ENCODE data around the gene C5orf58.
A peak's percentile ranks its signal among the peaks of the same experiment; 100 is the strongest.

The C5orf58 gene, protein sequence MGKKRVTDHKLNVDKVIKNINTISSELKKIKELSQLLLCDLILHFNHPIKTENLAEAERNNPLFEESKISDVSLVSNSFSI

DNA sequence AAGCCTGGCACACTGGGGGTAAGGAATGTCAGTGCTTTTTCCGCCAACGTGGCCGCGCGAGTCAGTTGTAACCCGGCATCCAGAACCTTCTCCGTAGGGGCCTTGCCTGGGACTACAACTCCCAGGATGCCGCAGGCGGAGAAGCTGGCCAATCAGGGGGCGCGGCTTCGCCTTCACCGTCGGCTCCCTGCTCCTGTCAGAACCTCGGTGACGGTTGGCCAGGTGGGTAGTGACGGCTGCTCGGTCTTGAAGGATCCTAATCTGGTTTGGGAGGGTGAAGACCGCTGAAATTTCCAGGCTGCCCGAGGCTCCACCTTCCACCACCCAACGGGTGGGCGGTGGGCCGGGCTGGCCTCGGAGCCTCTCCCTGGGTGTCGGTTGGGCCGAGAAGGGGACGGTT lies at the start of gene C5orf58:
Gene C5orf58 (plus strand): TSS at position 200 of the 400 bp plus-strand sequence. CDS start 1,992 bp downstream, outside the sequence.
- TF ChIP-seq EZH2phosphoT487 (IDR thresholded peaks at IDR 0.05; ENCODE audit: borderline replicate concordance), result no peak
- TF ChIP-seq, protein P1, sequence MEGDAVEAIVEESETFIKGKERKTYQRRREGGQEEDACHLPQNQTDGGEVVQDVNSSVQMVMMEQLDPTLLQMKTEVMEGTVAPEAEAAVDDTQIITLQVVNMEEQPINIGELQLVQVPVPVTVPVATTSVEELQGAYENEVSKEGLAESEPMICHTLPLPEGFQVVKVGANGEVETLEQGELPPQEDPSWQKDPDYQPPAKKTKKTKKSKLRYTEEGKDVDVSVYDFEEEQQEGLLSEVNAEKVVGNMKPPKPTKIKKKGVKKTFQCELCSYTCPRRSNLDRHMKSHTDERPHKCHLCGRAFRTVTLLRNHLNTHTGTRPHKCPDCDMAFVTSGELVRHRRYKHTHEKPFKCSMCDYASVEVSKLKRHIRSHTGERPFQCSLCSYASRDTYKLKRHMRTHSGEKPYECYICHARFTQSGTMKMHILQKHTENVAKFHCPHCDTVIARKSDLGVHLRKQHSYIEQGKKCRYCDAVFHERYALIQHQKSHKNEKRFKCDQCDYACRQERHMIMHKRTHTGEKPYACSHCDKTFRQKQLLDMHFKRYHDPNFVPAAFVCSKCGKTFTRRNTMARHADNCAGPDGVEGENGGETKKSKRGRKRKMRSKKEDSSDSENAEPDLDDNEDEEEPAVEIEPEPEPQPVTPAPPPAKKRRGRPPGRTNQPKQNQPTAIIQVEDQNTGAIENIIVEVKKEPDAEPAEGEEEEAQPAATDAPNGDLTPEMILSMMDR (conservative IDR thresholded peaks at IDR 0.05; ENCODE audit: low read length), result no peak
- no peak within 1 kb of the TSS for H3K4me3 ChIP-seq (ENCODE audit: low read length, poor library complexity, severe bottlenecking)
- H3K4me2 ChIP-seq (ENCODE audit: low read depth, low read length, poor library complexity, severe bottlenecking), result no peak within 1 kb of the TSS
- no peaks in the 10 kb centered on the region for H4K20me1 ChIP-seq (ENCODE audit: insufficient read depth, low read length, poor library complexity, severe bottlenecking)
- H3K9me3 ChIP-seq (ENCODE audit: insufficient read depth, low read depth, low read length), result no peaks in the 10 kb centered on the region
- H3F3A ChIP-seq (ENCODE audit: low read depth), result no peaks in the 10 kb centered on the region
- no peaks in the 10 kb centered on the region for H3K4me1 ChIP-seq (ENCODE audit: insufficient read depth, low read length, poor library complexity, severe bottlenecking)
- no peak within 1 kb of the TSS for H2AFZ ChIP-seq (ENCODE audit: low read length)
- H3K27me3 ChIP-seq (ENCODE audit: insufficient read depth, low read length, poor library complexity, severe bottlenecking), result no peaks in the 10 kb centered on the region
- no peaks in the 10 kb centered on the region for H3K79me2 ChIP-seq (ENCODE audit: insufficient read depth, low read length)
- H3K9me2 ChIP-seq (replicated peaks; ENCODE audit: low read depth, low read length), result no peaks in the 10 kb centered on the region
- no peak within 1 kb of the TSS for H3K9ac ChIP-seq (ENCODE audit: low read depth, low read length, poor library complexity, severe bottlenecking)
- H3K36me3 ChIP-seq (ENCODE audit: insufficient read depth, low read length), result no peaks in the 10 kb centered on the region

DNA sequence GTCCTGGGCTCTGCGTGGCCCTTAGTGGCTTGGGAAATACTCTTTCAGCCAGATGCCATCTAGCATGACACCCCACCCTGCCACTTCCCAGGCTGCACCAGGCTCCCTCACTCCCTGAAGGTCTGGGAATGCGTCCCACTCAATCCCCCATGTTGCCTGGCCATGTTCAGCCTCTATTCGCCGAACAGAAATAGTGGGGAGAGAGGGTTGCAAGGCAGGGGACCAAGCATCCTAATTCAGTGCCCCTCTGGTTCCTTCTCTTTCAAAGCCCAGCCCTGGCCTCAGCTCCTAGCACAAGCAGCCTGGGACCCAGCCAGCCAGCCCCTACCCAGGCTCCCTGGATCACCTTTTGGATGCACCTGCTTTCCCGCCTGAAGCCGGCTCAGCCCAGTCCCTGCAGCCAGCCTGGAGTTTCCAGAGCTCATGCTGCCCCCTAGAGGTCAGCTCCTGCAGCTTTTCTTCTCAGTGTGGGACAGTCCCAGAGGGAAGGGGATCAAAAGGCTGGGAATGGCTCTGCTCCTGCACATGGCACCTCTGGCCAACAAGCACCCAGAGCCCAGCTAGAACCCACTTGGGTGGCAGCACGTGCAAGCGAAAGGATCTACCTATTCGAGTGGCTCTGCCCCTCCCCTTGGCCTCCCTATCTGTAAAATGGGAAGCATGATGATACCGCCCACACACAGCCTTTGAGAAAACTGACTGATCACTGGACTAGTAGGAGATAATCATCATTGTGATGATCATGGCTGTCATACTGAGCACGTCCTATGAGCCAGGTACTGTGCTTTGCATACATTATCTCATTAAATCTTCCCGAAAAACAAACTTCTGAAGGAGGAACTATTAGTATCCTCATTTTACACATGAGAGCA lies 48.7 kb upstream of the C5orf58 start:
- Histone ChIP-seq H2AFZ (ENCODE audit: low read length) (no peak overlapping the region), H3F3A (ENCODE audit: low read depth) (no peaks in the 10 kb centered on the region), H3K4me2 (ENCODE audit: low read depth, low read length, poor library complexity, severe bottlenecking) (no peak overlapping the region), H3K27me3 (ENCODE audit: insufficient read depth, low read length, poor library complexity, severe bottlenecking) (no peaks in the 10 kb centered on the region), H4K20me1 (ENCODE audit: insufficient read depth, low read length, poor library complexity, severe bottlenecking) (no peaks in the 10 kb centered on the region), H3K9me3 (ENCODE audit: insufficient read depth, low read depth, low read length) (no peaks in the 10 kb centered on the region), H3K9ac (ENCODE audit: low read depth, low read length, poor library complexity, severe bottlenecking) (no peak overlapping the region), H3K36me3 (ENCODE audit: insufficient read depth, low read length) (no peaks in the 10 kb centered on the region), H3K4me1 (ENCODE audit: insufficient read depth, low read length, poor library complexity, severe bottlenecking) (no peaks in the 10 kb centered on the region), H3K9me2 (replicated peaks; ENCODE audit: low read depth, low read length) (no peaks in the 10 kb centered on the region), H3K4me3 (ENCODE audit: low read length, poor library complexity, severe bottlenecking) (no peak overlapping the region), H3K79me2 (ENCODE audit: insufficient read depth, low read length) (no peaks in the 10 kb centered on the region)
- TF ChIP-seq, protein P1 (conservative IDR thresholded peaks at IDR 0.05; ENCODE audit: low read length), result peak; percentile 73
- TF ChIP-seq EZH2phosphoT487 (IDR thresholded peaks at IDR 0.05; ENCODE audit: borderline replicate concordance), result no peak

DNA sequence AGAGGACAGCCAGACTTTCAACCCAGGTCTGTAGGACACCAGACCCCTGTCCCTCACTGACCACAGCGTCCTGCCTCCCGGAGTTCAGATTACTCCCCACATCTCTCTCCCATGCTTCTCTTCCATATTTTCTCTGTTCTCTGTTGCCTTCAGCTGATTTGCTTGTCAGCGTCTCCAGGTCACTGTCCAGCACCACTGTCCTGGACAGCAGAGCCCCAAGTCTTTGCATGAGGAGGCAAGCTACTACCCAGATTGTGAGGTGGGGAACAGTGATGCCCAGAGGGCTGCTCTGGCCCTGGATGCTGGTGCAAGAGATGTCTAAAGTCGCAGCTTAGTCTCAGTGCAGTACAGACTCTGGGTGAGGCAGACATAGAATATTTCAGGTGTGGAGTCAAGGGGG lies 48.0 kb upstream of the C5orf58 start:
- Histone ChIP-seq H3K79me2 (ENCODE audit: insufficient read depth, low read length) (no peaks in the 10 kb centered on the region), H3K27me3 (ENCODE audit: insufficient read depth, low read length, poor library complexity, severe bottlenecking) (no peaks in the 10 kb centered on the region), H3K4me2 (ENCODE audit: low read depth, low read length, poor library complexity, severe bottlenecking) (no peak overlapping the region), H2AFZ (ENCODE audit: low read length) (no peak overlapping the region), H3K9ac (ENCODE audit: low read depth, low read length, poor library complexity, severe bottlenecking) (no peak overlapping the region), H3F3A (ENCODE audit: low read depth) (no peaks in the 10 kb centered on the region), H3K4me1 (ENCODE audit: insufficient read depth, low read length, poor library complexity, severe bottlenecking) (no peaks in the 10 kb centered on the region), H3K4me3 (ENCODE audit: low read length, poor library complexity, severe bottlenecking) (no peak overlapping the region), H4K20me1 (ENCODE audit: insufficient read depth, low read length, poor library complexity, severe bottlenecking) (no peaks in the 10 kb centered on the region), H3K9me2 (replicated peaks; ENCODE audit: low read depth, low read length) (no peaks in the 10 kb centered on the region), H3K36me3 (ENCODE audit: insufficient read depth, low read length) (no peaks in the 10 kb centered on the region), H3K9me3 (ENCODE audit: insufficient read depth, low read depth, low read length) (no peaks in the 10 kb centered on the region)
- no peak for TF ChIP-seq EZH2phosphoT487 (IDR thresholded peaks at IDR 0.05; ENCODE audit: borderline replicate concordance)

All from Loucy (cell line).